ENCODE results near the gene MCHR1. TPM values are rescaled to one million over a fixed set of nuclear protein-coding genes. Genes with fewer than 3 reads are reported as not detected.

The MCHR1 gene
- total and polyA plus RNA-seq, 9 of the 15 experiments (the other 6 are each of a cell fraction or from before 2014, with no cell fraction given) = 0.03 to 0.50 TPM; not detected in 7

GRCh38 chr22:40651563-40652501 lies 27.5 kb upstream of the MCHR1 start (continued):
- TF ChIP-seq POLR2AphosphoS2 (IDR thresholded peaks at IDR 0.05; ENCODE audit: low read length) = peak; percentile 71; the same call in 1 of the 2 replicates
- TF ChIP-seq MAZ (CRISPR knock-in tag; conservative IDR thresholded peaks at IDR 0.05 in 1 of 2, IDR thresholded peaks at IDR 0.05 in 1 of 2) = peak; percentile 61 to 68
- no peak for TF ChIP-seq MTA2 (IDR thresholded peaks at IDR 0.05; ENCODE audit: low read depth)
- TF ChIP-seq ZNF121 (CRISPR knock-in tag; conservative IDR thresholded peaks at IDR 0.05) = peak; percentile 74
- no peak for TF ChIP-seq MCM2 (IDR thresholded peaks at IDR 0.05; ENCODE audit: low read depth)
- peak; percentile 39 to 55; a peak in 3 of 4 replicates for TF ChIP-seq FOXK2 (conservative IDR thresholded peaks at IDR 0.05 in 1 of 2, IDR thresholded peaks at IDR 0.05 in 1 of 2; ENCODE audit: low read depth in 2 of 2)
- no peak for TF ChIP-seq FOXK1 (CRISPR knock-in tag; IDR thresholded peaks at IDR 0.05; ENCODE audit: borderline replicate concordance)
- TF ChIP-seq ZFX (CRISPR knock-in tag; IDR thresholded peaks at IDR 0.05) = peak; percentile 70
- peak; percentile 91 for TF ChIP-seq FOSL1 (tag; conservative IDR thresholded peaks at IDR 0.05)
- TF ChIP-seq HMBOX1 (IDR thresholded peaks at IDR 0.05) = no peak; the same call in 1 of the 2 replicates
- 0 out of 2 replicates have a peak, but pooled peaks have one; percentile 52 for TF ChIP-seq CREB3L1 (IDR thresholded peaks at IDR 0.05; ENCODE audit: borderline replicate concordance, low read depth)
- TF ChIP-seq GABPB1 (CRISPR knock-in tag; IDR thresholded peaks at IDR 0.05) = peak; percentile 68
- 0 out of 2 replicates have a peak, but pooled peaks have one; percentile 19 for TF ChIP-seq SOX6 (IDR thresholded peaks at IDR 0.05)
- TF ChIP-seq CTCFL (IDR thresholded peaks at IDR 0.05; ENCODE audit: borderline replicate concordance, insufficient read depth, low read depth, low read length, poor library complexity, severe bottlenecking) = no peak
- peak; percentile 91 to 96 for TF ChIP-seq E2F6 (IDR thresholded peaks at IDR 0.05; ENCODE audit: borderline replicate concordance in 1 of 2, extremely low read depth in 1 of 2, insufficient read depth in 1 of 2, insufficient read length in 1 of 2, low read depth in 1 of 2, low read length in 1 of 2, poor library complexity in 1 of 2, severe bottlenecking in 1 of 2)
- TF ChIP-seq ZNF589 (CRISPR knock-in tag; IDR thresholded peaks at IDR 0.05; ENCODE audit: low read depth) = 0 out of 2 replicates have a peak, but pooled peaks have one; percentile 22
- no peak for TF ChIP-seq ETV1 (tag; conservative IDR thresholded peaks at IDR 0.05; ENCODE audit: low read depth)
- peak; percentile 58 for TF ChIP-seq SP1 (CRISPR knock-in tag; IDR thresholded peaks at IDR 0.05)
- TF ChIP-seq MAFG (tag; conservative IDR thresholded peaks at IDR 0.05) = peak; percentile 71
- TF ChIP-seq HDAC6 (IDR thresholded peaks at IDR 0.05; ENCODE audit: low read depth, low read length) = no peak
- peak; percentile 93 for TF ChIP-seq ZNF24 (IDR thresholded peaks at IDR 0.05)

Measured in K562 (cell line).